ENCODE results near the gene LACC1.

LACC1 gene

DNA sequence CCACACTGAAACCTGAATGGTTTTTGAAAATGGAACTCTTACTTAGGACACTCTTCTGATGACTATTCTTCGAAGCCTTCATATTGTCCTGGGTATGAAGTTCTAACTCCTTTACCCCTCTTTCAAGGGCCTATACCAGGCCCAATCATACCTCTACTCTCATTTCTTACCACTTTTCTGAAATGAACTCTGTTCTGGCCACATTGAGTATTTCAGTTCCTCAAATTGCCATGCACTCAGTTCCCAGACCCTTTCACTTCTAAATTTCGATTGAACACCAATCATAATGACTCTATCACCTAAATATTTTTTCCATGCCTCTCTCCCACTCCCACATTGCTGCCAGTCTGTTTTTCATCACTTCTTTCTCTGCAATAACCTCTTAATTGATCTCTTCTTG is 53.7 kb downstream of the LACC1 start:
- Histone ChIP-seq H3K36me3 (ENCODE audit: control insufficient read depth, insufficient read depth, low read length) (no peaks in the 10 kb centered on the region), H3K9me3 (ENCODE audit: control insufficient read depth, low read length) (no peaks in the 10 kb centered on the region), H3K4me2 (ENCODE audit: low read length) (no peak overlapping the region), H3K27me3 (ENCODE audit: control insufficient read depth, insufficient read depth, low read length) (no peaks in the 10 kb centered on the region), H3K4me3 (ENCODE audit: low read depth, low read length) (no peak overlapping the region), H2AFZ (no peak overlapping the region), H3K79me2 (no peaks in the 10 kb centered on the region), H3K9ac (no peak overlapping the region), H3K27ac (no peak overlapping the region), H3K4me1 (no peaks in the 10 kb centered on the region)
- TF ChIP-seq, protein P1, sequence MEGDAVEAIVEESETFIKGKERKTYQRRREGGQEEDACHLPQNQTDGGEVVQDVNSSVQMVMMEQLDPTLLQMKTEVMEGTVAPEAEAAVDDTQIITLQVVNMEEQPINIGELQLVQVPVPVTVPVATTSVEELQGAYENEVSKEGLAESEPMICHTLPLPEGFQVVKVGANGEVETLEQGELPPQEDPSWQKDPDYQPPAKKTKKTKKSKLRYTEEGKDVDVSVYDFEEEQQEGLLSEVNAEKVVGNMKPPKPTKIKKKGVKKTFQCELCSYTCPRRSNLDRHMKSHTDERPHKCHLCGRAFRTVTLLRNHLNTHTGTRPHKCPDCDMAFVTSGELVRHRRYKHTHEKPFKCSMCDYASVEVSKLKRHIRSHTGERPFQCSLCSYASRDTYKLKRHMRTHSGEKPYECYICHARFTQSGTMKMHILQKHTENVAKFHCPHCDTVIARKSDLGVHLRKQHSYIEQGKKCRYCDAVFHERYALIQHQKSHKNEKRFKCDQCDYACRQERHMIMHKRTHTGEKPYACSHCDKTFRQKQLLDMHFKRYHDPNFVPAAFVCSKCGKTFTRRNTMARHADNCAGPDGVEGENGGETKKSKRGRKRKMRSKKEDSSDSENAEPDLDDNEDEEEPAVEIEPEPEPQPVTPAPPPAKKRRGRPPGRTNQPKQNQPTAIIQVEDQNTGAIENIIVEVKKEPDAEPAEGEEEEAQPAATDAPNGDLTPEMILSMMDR (IDR thresholded peaks at IDR 0.05), result no peak

DNA sequence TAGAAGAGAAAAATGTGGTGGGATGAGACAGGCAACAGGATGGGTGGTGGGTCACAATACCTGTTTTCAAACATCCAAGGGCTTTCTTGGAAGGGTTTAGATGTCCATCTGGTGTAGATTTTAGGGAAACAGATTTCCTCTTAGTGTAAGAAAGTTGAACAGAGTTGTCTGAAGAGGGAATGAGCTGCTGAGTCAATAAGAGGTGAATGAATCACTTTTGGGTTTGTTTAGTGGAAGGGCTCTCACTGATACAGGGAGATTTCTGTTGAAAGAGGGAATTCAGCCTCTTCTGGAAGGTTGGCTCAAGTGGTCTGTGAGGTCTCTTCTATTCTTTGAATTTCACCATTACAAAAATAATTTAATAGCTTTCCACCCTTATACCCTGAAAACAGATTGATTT is 54.6 kb downstream of the LACC1 start:
- Histone ChIP-seq H3K27me3 (ENCODE audit: control insufficient read depth, insufficient read depth, low read length) (no peaks in the 10 kb centered on the region), H3K4me3 (ENCODE audit: low read depth, low read length) (no peak overlapping the region), H3K9ac (no peak overlapping the region), H3K36me3 (ENCODE audit: control insufficient read depth, insufficient read depth, low read length) (no peaks in the 10 kb centered on the region), H3K9me3 (ENCODE audit: control insufficient read depth, low read length) (no peaks in the 10 kb centered on the region), H2AFZ (no peak overlapping the region), H3K79me2 (no peaks in the 10 kb centered on the region), H3K27ac (no peak overlapping the region), H3K4me1 (no peaks in the 10 kb centered on the region), H3K4me2 (ENCODE audit: low read length) (no peak overlapping the region)
- TF ChIP-seq, protein P1 (IDR thresholded peaks at IDR 0.05), result no peak

- Histone ChIP-seq H3K36me3 (ENCODE audit: control insufficient read depth, insufficient read depth, low read length) (no peaks in the 10 kb centered on the region), H3K4me3 (ENCODE audit: low read depth, low read length) (no peak overlapping the region), H2AFZ (no peak overlapping the region), H3K4me2 (ENCODE audit: low read length) (no peak overlapping the region), H3K79me2 (no peaks in the 10 kb centered on the region), H3K9ac (no peak overlapping the region), H3K9me3 (ENCODE audit: control insufficient read depth, low read length) (no peaks in the 10 kb centered on the region), H3K4me1 (no peaks in the 10 kb centered on the region), H3K27ac (no peak overlapping the region), H3K27me3 (ENCODE audit: control insufficient read depth, insufficient read depth, low read length) (no peaks in the 10 kb centered on the region)
- TF ChIP-seq, protein P1 (IDR thresholded peaks at IDR 0.05), result no peak
Measured at GRCh38 chr13:43935878-43936277, 56.2 kb downstream of the LACC1 start.

- TF ChIP-seq, protein P1 (IDR thresholded peaks at IDR 0.05), result no peak
- Histone ChIP-seq H3K4me1 (no peaks in the 10 kb centered on the region), H3K36me3 (ENCODE audit: control insufficient read depth, insufficient read depth, low read length) (no peaks in the 10 kb centered on the region), H3K79me2 (no peaks in the 10 kb centered on the region), H3K9ac (no peak overlapping the region), H3K4me2 (ENCODE audit: low read length) (peak overlapping the region; percentile 7), H3K27ac (no peak overlapping the region), H3K27me3 (ENCODE audit: control insufficient read depth, insufficient read depth, low read length) (no peaks in the 10 kb centered on the region), H2AFZ (no peak overlapping the region), H3K4me3 (ENCODE audit: low read depth, low read length) (no peak overlapping the region), H3K9me3 (ENCODE audit: control insufficient read depth, low read length) (no peaks in the 10 kb centered on the region)
Measured at GRCh38 chr13:43936647-43937046, 56.9 kb downstream of the LACC1 start.

DNA sequence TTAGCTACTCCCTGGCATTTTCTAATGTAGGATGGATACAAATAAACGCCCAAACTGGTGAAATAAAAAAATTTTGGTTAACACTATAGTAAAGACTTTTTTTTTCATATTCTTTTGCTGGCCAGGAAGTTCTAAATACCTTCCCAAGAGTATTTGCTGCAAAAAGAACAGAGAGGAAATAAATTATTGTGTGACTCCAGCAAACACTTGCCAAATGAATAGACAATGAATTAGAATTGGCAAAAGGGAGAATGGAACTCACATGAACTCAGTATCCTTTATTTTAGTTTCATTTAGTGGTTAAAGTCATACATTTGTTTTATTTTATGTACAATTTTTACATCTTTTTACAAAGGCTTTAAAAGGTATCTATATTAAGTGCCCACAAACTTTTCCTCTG is 58.1 kb downstream of the LACC1 start:
- no peak overlapping the region for H3K4me2 ChIP-seq (ENCODE audit: low read length)
- no peak overlapping the region for H3K4me3 ChIP-seq (ENCODE audit: low read depth, low read length)
- H2AFZ ChIP-seq, result no peak overlapping the region
- no peaks in the 10 kb centered on the region for H3K79me2 ChIP-seq
- no peaks in the 10 kb centered on the region for H3K4me1 ChIP-seq
- no peak overlapping the region for H3K9ac ChIP-seq
- H3K9me3 ChIP-seq (ENCODE audit: control insufficient read depth, low read length), result no peaks in the 10 kb centered on the region
- H3K27ac ChIP-seq, result no peak overlapping the region
- no peaks in the 10 kb centered on the region for H3K27me3 ChIP-seq (ENCODE audit: control insufficient read depth, insufficient read depth, low read length)
- H3K36me3 ChIP-seq (ENCODE audit: control insufficient read depth, insufficient read depth, low read length), result no peaks in the 10 kb centered on the region
- TF ChIP-seq, protein P1 (IDR thresholded peaks at IDR 0.05), result no peak
